ENCODE data around the gene TMX4. TPM values are rescaled to one million over a fixed set of nuclear protein-coding genes. Genes with fewer than 3 reads are reported as not detected.

The TMX4 gene
- total and polyA plus RNA-seq, 2 of the 8 experiments (the other 6 are each of a cell fraction or from before 2014, with no cell fraction given), result 2.1 to 7.8 TPM

DNA sequence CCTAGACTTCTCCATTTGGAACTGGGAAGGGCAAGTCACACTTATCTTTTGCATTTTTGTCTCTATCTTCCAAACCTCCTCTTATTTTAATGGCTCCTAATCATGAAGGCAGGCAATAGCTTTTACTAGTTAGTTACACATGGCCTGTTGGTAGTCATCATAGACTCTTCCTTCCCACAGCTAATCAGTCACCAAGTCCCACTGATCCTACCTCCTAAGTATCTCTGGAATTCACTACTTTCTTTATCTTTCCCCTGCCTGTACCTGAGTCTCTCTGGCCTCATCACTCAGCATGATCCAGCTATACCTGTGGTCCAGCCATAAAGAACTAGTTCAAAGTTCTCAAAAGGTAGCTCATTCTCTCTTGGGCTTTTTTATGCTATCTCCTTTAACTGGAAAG, 18.8 kb downstream of the TMX4 start:
- Histone ChIP-seq H4K5ac (ENCODE audit: insufficient read length, low read depth, low read length) (no peak overlapping the region), H2BK120ac (replicated peaks; ENCODE audit: low read depth, low read length) (no peak overlapping the region), H2AFZ (ENCODE audit: low read length) (no peak overlapping the region), H2BK15ac (ENCODE audit: low read length) (no peak overlapping the region), H3K9ac (replicated peaks in 1 of 4; ENCODE audit: extremely low read depth in 1 of 4, low read depth in 3 of 4, low read length in 3 of 4) (no peak overlapping the region), H3K18ac (ENCODE audit: extremely low read depth, low read length) (no peak overlapping the region), H2BK12ac (ENCODE audit: low read depth, low read length) (no peak overlapping the region), H3K27me3 (replicated peaks in 1 of 4; ENCODE audit: control insufficient read depth in 3 of 4, extremely low read depth in 1 of 4, insufficient read depth in 3 of 4, low read length in 3 of 4) (no peaks in the 10 kb centered on the region), H3K79me1 (ENCODE audit: low read depth, low read length) (no peaks in the 10 kb centered on the region), H4K20me1 (replicated peaks in 1 of 2; ENCODE audit: control insufficient read depth in 1 of 2, insufficient read depth in 2 of 2, low read length in 2 of 2) (no peaks in the 10 kb centered on the region), H2AK5ac (ENCODE audit: low read depth, low read length) (no peak overlapping the region), H3K27ac (ENCODE audit: low read depth, low read length) (no peak overlapping the region), H3K23me2 (ENCODE audit: low read depth, low read length) (no peaks in the 10 kb centered on the region; the same call in 1 of the 2 replicates), H3K4me2 (ENCODE audit: insufficient read depth in 1 of 2, low read depth in 2 of 2, low read length in 2 of 2) (no peak overlapping the region), H3K4me3 (ENCODE audit: extremely low read depth in 1 of 4, insufficient read depth in 2 of 4, low read depth in 3 of 4, low read length in 4 of 4) (no peak overlapping the region), H3K4ac (replicated peaks; ENCODE audit: insufficient read length, low read depth, low read length) (no peak overlapping the region), H3K23ac (ENCODE audit: insufficient read length) (no peak overlapping the region), H3K9me3 (ENCODE audit: insufficient read depth in 2 of 2, low read depth in 1 of 2, low read length in 1 of 2) (no peaks in the 10 kb centered on the region), H3K14ac (ENCODE audit: insufficient read length) (no peak overlapping the region), H3K4me1 (replicated peaks in 1 of 4; ENCODE audit: control insufficient read depth in 3 of 4, insufficient read depth in 4 of 4, low read length in 3 of 4) (no peaks in the 10 kb centered on the region; a peak in 1 of 7 replicates), H4K91ac (replicated peaks; ENCODE audit: insufficient read length, low read length) (no peak overlapping the region), H4K8ac (ENCODE audit: extremely low read depth, insufficient read depth, low read length) (no peak overlapping the region), H3K56ac (replicated peaks; ENCODE audit: insufficient read length, low read depth, low read length) (no peak overlapping the region), H2BK20ac (ENCODE audit: low read length) (no peak overlapping the region), H3K36me3 (ENCODE audit: control insufficient read depth in 2 of 4, insufficient read depth in 4 of 4, low read length in 3 of 4) (no peaks in the 10 kb centered on the region; a peak in 1 of 8 replicates), H2BK5ac (ENCODE audit: low read depth, low read length) (no peak overlapping the region), H3K79me2 (ENCODE audit: control insufficient read depth in 1 of 2, insufficient read depth in 2 of 2, low read length in 2 of 2) (no peaks in the 10 kb centered on the region)
- ChIA-PET POLR2A (ENCODE audit: partially characterized antibody) (interaction anchor here (0.6 kb wide), 1 partner anchor 752 kb away, joined by 4 read pairs; no protein-coding TSS in a partner anchor), CTCF (ENCODE audit: partially characterized antibody) (interaction anchor here (1.2 to 3.3 kb wide), 3 partner anchors 12 to 721 kb away, joined by 3 to 17 read pairs (median 9); no protein-coding TSS in a partner anchor)
- TF ChIP-seq POLR2AphosphoS5 (IDR thresholded peaks at IDR 0.05; ENCODE audit: low read depth, low read length), result no peak
- no peak for TF ChIP-seq SP1 (IDR thresholded peaks at IDR 0.05; ENCODE audit: low read depth, low read length)
- no peak for TF ChIP-seq SUZ12 (IDR thresholded peaks at IDR 0.05; ENCODE audit: low read length)
- TF ChIP-seq POLR2A (IDR thresholded peaks at IDR 0.05; ENCODE audit: control extremely low read depth in 1 of 2, low read depth in 2 of 2, low read length in 2 of 2), result no peak
- no peak for TF ChIP-seq TAF1 (IDR thresholded peaks at IDR 0.05; ENCODE audit: low read depth, low read length)
- TF ChIP-seq YY1 (IDR thresholded peaks at IDR 0.05; ENCODE audit: low read depth, low read length), result no peak
- TF ChIP-seq HDAC6 (IDR thresholded peaks at IDR 0.05; ENCODE audit: low read depth, low read length), result no peak
- no peak for TF ChIP-seq EP300 (IDR thresholded peaks at IDR 0.05; ENCODE audit: borderline replicate concordance in 1 of 2, low read depth in 2 of 2, low read length in 2 of 2)
- DNase-seq (ENCODE audit: low read depth in 1 of 2, low spot score in 2 of 2), result no peak
- no peak for FAIRE-seq

Measured in H1 (cell line).